ENCODE measurements around the gene MED19. TPM values are rescaled to one million over a fixed set of nuclear protein-coding genes. Genes with fewer than 3 reads are reported as not detected.
"Not testable (repeated sequence)": the region's sequence is repeated elsewhere in the genome, so short reads cannot be mapped to it uniquely, and the experiment has no call there.

Gene MED19
- total and polyA plus RNA-seq, 8 donors = 4.4 to 31.7 (median 16.8) TPM; not detected in 1

- H3K27me3 ChIP-seq = no peaks in the 10 kb centered on the region
- H3K36me3 ChIP-seq = peaks cover 0 to 15% (median 7%) of the 10 kb centered on the region in 4 donors
- no peak overlapping the region for H3K27ac ChIP-seq
- peaks cover 0 to 7% (median 0%) of the 10 kb centered on the region in 4 donors for H3K4me1 ChIP-seq
- DNase-seq = no peak
- intact Hi-C loops (cut with DNase I; ENCODE audit: low total_unique reads) = no loop called here
- no peaks in the 10 kb centered on the region for H3K9me3 ChIP-seq
- TF ChIP-seq POLR2AphosphoS5 (IDR thresholded peaks at IDR 0.05) (no peak), POLR2A (IDR thresholded peaks at IDR 0.05) (no peak), CTCF (IDR thresholded peaks at IDR 0.05) (no peak), EP300 (IDR thresholded peaks at IDR 0.05) (no peak)
- H3K4me3 ChIP-seq = no peak overlapping the region
- WGBS, 5 donors = 74 to 77% (median 75%) methylated on average over 7 of the region's 7 CpGs
Measured at GRCh38 chr11:57728829-57729228, 16.8 kb upstream of the MED19 start.

- 64 to 73% (median 67%) methylated on average over 2 of the region's 2 CpGs for WGBS, 5 donors
- intact Hi-C loops (cut with DNase I; ENCODE audit: low total_unique reads) = no loop called here
- no peak overlapping the region for H3K4me3 ChIP-seq
- H3K9me3 ChIP-seq = no peaks in the 10 kb centered on the region
- peaks cover 0 to 26% (median 14%) of the 10 kb centered on the region in 4 donors for H3K36me3 ChIP-seq
- DNase-seq = no peak
- no peak overlapping the region for H3K27ac ChIP-seq
- TF ChIP-seq EP300 (IDR thresholded peaks at IDR 0.05) = no peak
- TF ChIP-seq CTCF (IDR thresholded peaks at IDR 0.05) = no peak
- no peak for TF ChIP-seq POLR2AphosphoS5 (IDR thresholded peaks at IDR 0.05)
- TF ChIP-seq POLR2A (IDR thresholded peaks at IDR 0.05) = no peak
- no peaks in the 10 kb centered on the region for H3K27me3 ChIP-seq
- H3K4me1 ChIP-seq = peaks cover 0 to 7% (median 0%) of the 10 kb centered on the region in 4 donors
Measured at GRCh38 chr11:57727185-57727584, 15.2 kb upstream of the MED19 start.

- H3K27me3 ChIP-seq; H3K4me3 ChIP-seq; DNase-seq; intact Hi-C loops (cut with DNase I; ENCODE audit: low total_unique reads); H3K27ac ChIP-seq; H3K9me3 ChIP-seq: not testable (repeated sequence)
- 94 to 100% (median 99%) methylated on average over 8 to 30 of the region's 34 CpGs for WGBS, 5 donors
- Histone ChIP-seq H3K4me1 (peaks cover 10 to 26% (median 25%) of the 10 kb centered on the region in 4 donors), H3K36me3 (peaks cover 0 to 34% (median 29%) of the 10 kb centered on the region in 4 donors)
Measured at GRCh38 chr11:57716726-57717125, 4.7 kb upstream of the MED19 start.

GRCh38 chr11:57713835-57714234 is 1.8 kb upstream of the MED19 start:
- peaks cover 1 to 14% (median 12%) of the 10 kb centered on the region in 4 donors for H3K36me3 ChIP-seq
- intact Hi-C loops (cut with DNase I; ENCODE audit: low total_unique reads) = no loop called here

More at GRCh38 chr11:57713835-57714234, 1.8 kb upstream of the MED19 start:
- DNase-seq = no peak
- peaks cover 17 to 49% (median 46%) of the 10 kb centered on the region in 4 donors for H3K4me1 ChIP-seq
- 86 to 96% (median 92%) methylated on average over 2 of the region's 2 CpGs for WGBS, 5 donors
- H3K4me3 ChIP-seq = peak overlapping the region in 3 of 4 donors; percentile 97 to 100 (median 97)
- no peaks in the 10 kb centered on the region for H3K27me3 ChIP-seq
- no peak overlapping the region for H3K27ac ChIP-seq
- no peaks in the 10 kb centered on the region for H3K9me3 ChIP-seq
- TF ChIP-seq EP300 (IDR thresholded peaks at IDR 0.05) (no peak), CTCF (IDR thresholded peaks at IDR 0.05) (no peak), POLR2AphosphoS5 (IDR thresholded peaks at IDR 0.05) (no peak), POLR2A (IDR thresholded peaks at IDR 0.05) (no peak)
